T-cell (primary cell): ENCODE measurements around the gene TRIM17. TPM values are rescaled to one million over a fixed set of nuclear protein-coding genes. Genes with fewer than 3 reads are reported as not detected.

ENCODE experiments used
- ATAC-seq, 4 experiments: fragments of 200-7000 bp in 3 of 4; fragments of 150-1000 bp in 1 of 4; cut with Tn5 transposase; replicated peaks in 1 of 4; 1 replicate in 3 of 4; 2 replicates in 1 of 4; pipeline ENCODE4 v1.10.0; 2021; ENCODE audit warnings: moderate library complexity in 3 of 4, mild to moderate bottlenecking in 2 of 4, moderate number of reproducible peaks in 1 of 4
- CTCF ChIA-PET, 2 donors: fragments of 300-600 bp; sonication (Branson Sonifier 250); formaldehyde crosslinking; loops; one replicate each; lab custom pipeline; 2022; ENCODE audit warnings: antibody characterized with exemption in 2 of 2; lab: Charles Lee
- POLR2A ChIA-PET, 2 donors: fragments of 300-600 bp; sonication (Branson Sonifier 250); formaldehyde crosslinking; loops; one replicate each; lab custom pipeline; 2022; ENCODE audit warnings: antibody characterized with exemption in 2 of 2; lab: Charles Lee
- DNase-seq, 35 experiments: peaks; one replicate each; pipeline versions ENCODE4 v3.0.0 to v3.0.0-alpha.2; 2013 to 2023
- H3K27ac ChIP-seq: one replicate; pipeline ENCODE4 v1.5.1; 2013; ENCODE audit warnings: low read length
- H3K27me3 ChIP-seq, 2 experiments: replicated peaks in 1 of 2; 1 replicate in 1 of 2; 2 replicates in 1 of 2; pipeline versions ENCODE4 v1.6.1 to v1.7.0; 2013; ENCODE audit warnings: low read length in 1 of 2, mixed read lengths in 1 of 2; ENCODE audit not compliant: control insufficient read depth in 2 of 2, insufficient read depth in 2 of 2; ENCODE audit errors: extremely low read depth in 1 of 2
- H3K36me3 ChIP-seq, 2 donors: 1 replicate in 1 of 2; 2 replicates in 1 of 2; pipeline versions ENCODE4 v1.6.1 to v1.7.0; 2013; ENCODE audit warnings: low read length in 1 of 2; ENCODE audit not compliant: control insufficient read depth in 2 of 2, insufficient read depth in 1 of 2; ENCODE audit errors: extremely low read depth in 1 of 2
- H3K4me1 ChIP-seq, 2 experiments: 1 replicate in 1 of 2; 2 replicates in 1 of 2; pipeline versions ENCODE4 v1.6.1 to v1.7.0; 2013; ENCODE audit warnings: low read length in 2 of 2, mixed read lengths in 1 of 2; ENCODE audit not compliant: insufficient read depth in 2 of 2, control insufficient read depth in 1 of 2; ENCODE audit errors: extremely low read depth in 1 of 2
- H3K4me3 ChIP-seq, 2 donors: 1 replicate in 1 of 2; 2 replicates in 1 of 2; pipeline versions ENCODE4 v1.5.1 to v1.7.0; 2013; ENCODE audit warnings: mild to moderate bottlenecking in 2 of 2, low read length in 1 of 2, moderate library complexity in 1 of 2; ENCODE audit not compliant: control insufficient read depth in 1 of 2; ENCODE audit errors: extremely low read depth in 1 of 2
- H3K9me3 ChIP-seq: 2 replicates; pipeline ENCODE4 v1.7.0; 2013
- H3K27ac Mint-ChIP-seq, 2 donors: one replicate each; pipeline ENCODE4 v1.8.0; 2020 to 2021; ENCODE audit warnings: mild to moderate bottlenecking in 2 of 2, mixed read lengths in 2 of 2
- H3K27me3 Mint-ChIP-seq, 2 donors: one replicate each; pipeline ENCODE4 v1.8.0; 2021 to 2022; ENCODE audit warnings: mixed read lengths in 2 of 2
- H3K36me3 Mint-ChIP-seq: one replicate; pipeline ENCODE4 v1.8.0; 2021; ENCODE audit warnings: mixed read lengths
- H3K4me1 Mint-ChIP-seq, 3 donors: one replicate each; pipeline ENCODE4 v1.8.0; 2020 to 2022; ENCODE audit warnings: mixed read lengths in 3 of 3, mild to moderate bottlenecking in 1 of 3
- H3K4me3 Mint-ChIP-seq, 3 donors: one replicate each; pipeline ENCODE4 v1.8.0; 2020 to 2022; ENCODE audit warnings: mild to moderate bottlenecking in 3 of 3, mixed read lengths in 3 of 3, moderate library complexity in 3 of 3
- H3K9me3 Mint-ChIP-seq, 3 donors: one replicate each; pipeline ENCODE4 v1.8.0; 2020 to 2022; ENCODE audit warnings: mixed read lengths in 3 of 3
- WGBS: methylation state at CpG from one replicate; pipeline ENCODE4 v1.1.5; 2013; ENCODE audit warnings: missing lambda C conversion rate; ENCODE audit not compliant: insufficient coverage; 5-methylcytosine and 5-hydroxymethylcytosine counted together
- total RNA-seq, 35 experiments: library from RNA in 6 of 35; stranded (reverse) in 6 of 35; fragments of 120-200 nt in 1 of 35; gene quantifications; one replicate each; pipeline versions ENCODE4 v1.2.1 to v1.2.4 and lab custom pipeline; 2013 to 2026

TRIM17 gene
- total RNA-seq, 5 donors from 2014 or later (not counting 1 experiment from before 2014, with no cell fraction given) = 0.90 to 4.7 (median 1.7) TPM

- H3K27ac ChIP-seq = no peak overlapping the region
- no peaks in the 10 kb centered on the region for H3K4me1 Mint-ChIP-seq
- H3K9me3 ChIP-seq = no peaks in the 10 kb centered on the region
- no peak overlapping the region for H3K4me3 ChIP-seq
- no peaks in the 10 kb centered on the region for H3K36me3 Mint-ChIP-seq
- H3K9me3 Mint-ChIP-seq = no peaks in the 10 kb centered on the region
- POLR2A ChIA-PET = no interaction called here
- CTCF ChIA-PET = no interaction called here
- H3K27me3 ChIP-seq = peaks cover 0 to 14% of the 10 kb centered on the region in 2 experiments
- ATAC-seq (no peak), DNase-seq (no peak)
- peaks cover 4 to 12% of the 10 kb centered on the region in 2 donors for H3K27me3 Mint-ChIP-seq
- no peaks in the 10 kb centered on the region for H3K36me3 ChIP-seq
- no peak overlapping the region for H3K27ac Mint-ChIP-seq
- H3K4me1 ChIP-seq = no peaks in the 10 kb centered on the region
- 90% methylated on average over 4 of the region's 7 CpGs for WGBS
- no peak overlapping the region for H3K4me3 Mint-ChIP-seq
Observed at GRCh38 chr1:228423404-228424053, 6.9 kb upstream of the TRIM17 start.

GRCh38 chr1:228420968-228421826 is 4.5 kb upstream of the TRIM17 start:
- ATAC-seq (no peak), DNase-seq (no peak)
- CTCF ChIA-PET = no interaction called here
- Mint-ChIP-seq H3K27ac (no peak overlapping the region), H3K36me3 (no peaks in the 10 kb centered on the region), H3K4me1 (peaks cover 7 to 14% (median 13%) of the 10 kb centered on the region in 3 donors), H3K4me3 (no peak overlapping the region), H3K27me3 (peaks cover 6 to 12% of the 10 kb centered on the region in 2 donors), H3K9me3 (no peaks in the 10 kb centered on the region)
- POLR2A ChIA-PET = no interaction called here
- Histone ChIP-seq H3K4me1 (peaks cover 0 to 12% of the 10 kb centered on the region in 2 experiments), H3K27ac (no peak overlapping the region), H3K9me3 (no peaks in the 10 kb centered on the region), H3K27me3 (peaks cover 2 to 21% of the 10 kb centered on the region in 2 experiments), H3K36me3 (no peaks in the 10 kb centered on the region), H3K4me3 (no peak overlapping the region)
- WGBS = 80% methylated on average over 6 of the region's 7 CpGs

- peaks cover 18 to 24% (median 24%) of the 10 kb centered on the region in 3 donors for H3K4me1 Mint-ChIP-seq
- no peaks in the 10 kb centered on the region for H3K9me3 Mint-ChIP-seq
- no peak overlapping the region for H3K4me3 ChIP-seq
- H3K36me3 Mint-ChIP-seq = no peaks in the 10 kb centered on the region
- POLR2A ChIA-PET = no interaction called here
- H3K4me1 ChIP-seq = peaks cover 5 to 19% of the 10 kb centered on the region in 2 experiments
- no peak for DNase-seq
- ATAC-seq = no peak
- no peak overlapping the region for H3K27ac Mint-ChIP-seq
- H3K27ac ChIP-seq = no peak overlapping the region
- CTCF ChIA-PET = interaction anchor here in 1 of 2 donors (1.0 kb wide), 1 partner anchor 12 kb away, joined by 4 read pairs; no protein-coding TSS in a partner anchor
- peaks cover 6 to 24% of the 10 kb centered on the region in 2 experiments for H3K27me3 ChIP-seq
- WGBS = 100% methylated on average over 2 of the region's 7 CpGs
- H3K4me3 Mint-ChIP-seq = peak overlapping the region; percentile 21 to 81 (median 43)
- no peaks in the 10 kb centered on the region for H3K9me3 ChIP-seq
- H3K27me3 Mint-ChIP-seq = peaks cover 12% of the 10 kb centered on the region in 2 donors
- H3K36me3 ChIP-seq = no peaks in the 10 kb centered on the region
Observed at GRCh38 chr1:228417483-228418203, 982 bp upstream of the TRIM17 start.

- WGBS = 46% methylated on average over 12 of the region's 12 CpGs
- Mint-ChIP-seq H3K4me3 (peak overlapping the region; percentile 43 to 81 (median 77)), H3K36me3 (no peaks in the 10 kb centered on the region), H3K4me1 (peaks cover 18 to 24% (median 24%) of the 10 kb centered on the region in 3 donors), H3K9me3 (no peaks in the 10 kb centered on the region), H3K27me3 (peaks cover 8 to 12% of the 10 kb centered on the region in 2 donors), H3K27ac (peak overlapping the region in 1 of 2 donors; percentile 52)
- no peaks in the 10 kb centered on the region for H3K9me3 ChIP-seq
- CTCF ChIA-PET = interaction anchor here in 1 of 2 donors (1.0 kb wide), 1 partner anchor 11 kb away, joined by 4 read pairs; no protein-coding TSS in a partner anchor
- peaks cover 5 to 19% of the 10 kb centered on the region in 2 experiments for H3K4me1 ChIP-seq
- no peaks in the 10 kb centered on the region for H3K36me3 ChIP-seq
- ATAC-seq = no peak
- POLR2A ChIA-PET = no interaction called here
- H3K27ac ChIP-seq = no peak overlapping the region
- no peak for DNase-seq
- H3K27me3 ChIP-seq = peaks cover 6 to 24% of the 10 kb centered on the region in 2 experiments
- H3K4me3 ChIP-seq = peak overlapping the region in 1 of 2 donors; percentile 29
Observed at GRCh38 chr1:228417061-228417460, 400 bp upstream of the TRIM17 start.

- Mint-ChIP-seq H3K27ac (no peak overlapping the region), H3K36me3 (no peaks in the 10 kb centered on the region), H3K4me1 (peaks cover 20 to 24% (median 24%) of the 10 kb centered on the region in 3 donors), H3K4me3 (peak overlapping the region; percentile 70 to 81 (median 75)), H3K9me3 (no peaks in the 10 kb centered on the region), H3K27me3 (peaks cover 5 to 12% of the 10 kb centered on the region in 2 donors)
- H3K27me3 ChIP-seq = peaks cover 6 to 24% of the 10 kb centered on the region in 2 experiments
- H3K27ac ChIP-seq = no peak overlapping the region
- no peaks in the 10 kb centered on the region for H3K9me3 ChIP-seq
- POLR2A ChIA-PET = interaction anchor here in 1 of 2 donors (0.5 kb wide), 1 partner anchor 9 kb away, joined by 12 read pairs; the partner anchor contains the start of gene TRIM11
- DNase-seq = no peak
- no peaks in the 10 kb centered on the region for H3K36me3 ChIP-seq
- CTCF ChIA-PET = no interaction called here
- peak; percentile 8 to 48 (median 26) for ATAC-seq
- H3K4me1 ChIP-seq = peaks cover 5 to 19% of the 10 kb centered on the region in 2 experiments
- H3K4me3 ChIP-seq = peak overlapping the region; percentile 49 to 54
- WGBS = 32% methylated on average over 23 of the region's 23 CpGs
Observed at GRCh38 chr1:228415853-228416216, 826 bp downstream of the TRIM17 start.

- H3K9me3 Mint-ChIP-seq = no peaks in the 10 kb centered on the region
- peaks cover 20 to 24% (median 24%) of the 10 kb centered on the region in 3 donors for H3K4me1 Mint-ChIP-seq
- H3K27ac Mint-ChIP-seq = no peak overlapping the region
- no peak overlapping the region for H3K27ac ChIP-seq
- peak overlapping the region; percentile 70 to 81 (median 75) for H3K4me3 Mint-ChIP-seq
- DNase-seq = no peak
- ATAC-seq = no peak
- ChIA-PET CTCF (no interaction called here), POLR2A (no interaction called here)
- no peaks in the 10 kb centered on the region for H3K36me3 ChIP-seq
- no peak overlapping the region for H3K4me3 ChIP-seq
- WGBS = 82% methylated on average over 6 of the region's 7 CpGs
- H3K9me3 ChIP-seq = no peaks in the 10 kb centered on the region
- H3K4me1 ChIP-seq = peaks cover 5 to 19% of the 10 kb centered on the region in 2 experiments
- H3K27me3 ChIP-seq = peaks cover 6 to 24% of the 10 kb centered on the region in 2 experiments
- H3K27me3 Mint-ChIP-seq = peaks cover 5 to 12% of the 10 kb centered on the region in 2 donors
- no peaks in the 10 kb centered on the region for H3K36me3 Mint-ChIP-seq
Observed at GRCh38 chr1:228415221-228415620, 1.4 kb downstream of the TRIM17 start.
